Measurements from ENCODE around the gene SMIM24. TPM values are rescaled to one million over a fixed set of nuclear protein-coding genes. Genes with fewer than 3 reads are reported as not detected.
A peak's percentile ranks its signal among the peaks of the same experiment; 100 is the strongest.

Gene SMIM24
- total RNA-seq, 1 donor from 2014 or later = 1.4 TPM

GRCh38 chr19:3469638-3470499, 10.5 kb downstream of the SMIM24 start:
- TF ChIP-seq CTCF (conservative IDR thresholded peaks at IDR 0.05; ENCODE audit: low read depth, low read length) = peak; percentile 13
- DNase-seq (ENCODE audit: low read depth) = no peak
- no peak overlapping the region for H3K4me3 ChIP-seq (ENCODE audit: low read depth, low read length)

GRCh38 chr19:3468211-3468610, 12.1 kb downstream of the SMIM24 start:
- no peak overlapping the region for H3K4me3 ChIP-seq (ENCODE audit: low read depth, low read length)
- no peak for TF ChIP-seq CTCF (conservative IDR thresholded peaks at IDR 0.05; ENCODE audit: low read depth, low read length)
- no peak for DNase-seq (ENCODE audit: low read depth)

GRCh38 chr19:3467437-3468198, 12.7 kb downstream of the SMIM24 start:
- no peak for DNase-seq (ENCODE audit: low read depth)
- H3K4me3 ChIP-seq (ENCODE audit: low read depth, low read length) = no peak overlapping the region
- no peak for TF ChIP-seq CTCF (conservative IDR thresholded peaks at IDR 0.05; ENCODE audit: low read depth, low read length)

GRCh38 chr19:3466635-3467034, 13.7 kb downstream of the SMIM24 start:
- H3K4me3 ChIP-seq (ENCODE audit: low read depth, low read length) = no peak overlapping the region
- no peak for DNase-seq (ENCODE audit: low read depth)
- TF ChIP-seq CTCF (conservative IDR thresholded peaks at IDR 0.05; ENCODE audit: low read depth, low read length) = no peak

- TF ChIP-seq CTCF (conservative IDR thresholded peaks at IDR 0.05; ENCODE audit: low read depth, low read length) = no peak
- no peak for DNase-seq (ENCODE audit: low read depth)
- no peak overlapping the region for H3K4me3 ChIP-seq (ENCODE audit: low read depth, low read length)
Observed at GRCh38 chr19:3465552-3465951, 14.8 kb downstream of the SMIM24 start.

- TF ChIP-seq CTCF (conservative IDR thresholded peaks at IDR 0.05; ENCODE audit: low read depth, low read length) = no peak
- no peak overlapping the region for H3K4me3 ChIP-seq (ENCODE audit: low read depth, low read length)
- DNase-seq (ENCODE audit: low read depth) = no peak
Observed at GRCh38 chr19:3464587-3465235, 15.6 kb downstream of the SMIM24 start.
